Epithelial cell of esophagus (primary cell): Measurements from ENCODE around the gene FALEC.
"Not testable (repeated sequence)": the region's sequence is repeated elsewhere in the genome, so short reads cannot be mapped to it uniquely, and the experiment has no call there.

ENCODE experiments used
- DNase-seq: peaks from one replicate; pipeline ENCODE4 v3.0.0; 2010; ENCODE audit warnings: low read depth
- H3K4me3 ChIP-seq: 2 replicates; pipeline ENCODE4 v1.5.1; 2011; ENCODE audit warnings: mild to moderate bottlenecking, low read length, control low read depth
- CTCF ChIP-seq: IDR thresholded peaks from 2 replicates; pipeline ENCODE4 v1.5.1; 2011; ENCODE audit warnings: low read depth, mild to moderate bottlenecking, low read length, control low read depth, inconsistent platforms; ENCODE audit not compliant: insufficient read depth; ENCODE audit errors: missing control alignments

The FALEC gene

GRCh38 chr1:150561974-150562445 lies 46.5 kb downstream of the FALEC start:
- peak; percentile 96 for DNase-seq
- no peak for TF ChIP-seq CTCF
- H3K4me3 ChIP-seq = peak overlapping the region; percentile 76

- no peak overlapping the region for H3K4me3 ChIP-seq
Observed at GRCh38 chr1:150562446-150563339, 47.1 kb downstream of the FALEC start.

GRCh38 chr1:150563340-150564038 lies 47.9 kb downstream of the FALEC start:
- DNase-seq = peak; percentile 70
- no peak for TF ChIP-seq CTCF

More at GRCh38 chr1:150562446-150563339, 47.1 kb downstream of the FALEC start:
- peak; percentile 53 for DNase-seq
- TF ChIP-seq CTCF = no peak

GRCh38 chr1:150564051-150564991 lies 48.8 kb downstream of the FALEC start:
- peak; percentile 74 for DNase-seq
- TF ChIP-seq CTCF = no peak
- no peak overlapping the region for H3K4me3 ChIP-seq

More at GRCh38 chr1:150563340-150564038, 47.9 kb downstream of the FALEC start:
- no peak overlapping the region for H3K4me3 ChIP-seq

GRCh38 chr1:150565240-150565991 lies 49.9 kb downstream of the FALEC start:
- DNase-seq, H3K4me3 ChIP-seq: not testable (repeated sequence)

GRCh38 chr1:150566589-150567340 lies 51.2 kb downstream of the FALEC start:
- TF ChIP-seq CTCF = no peak
- H3K4me3 ChIP-seq = no peak overlapping the region
- DNase-seq = no peak
